ENCODE data around the gene TADA3.

DNA sequence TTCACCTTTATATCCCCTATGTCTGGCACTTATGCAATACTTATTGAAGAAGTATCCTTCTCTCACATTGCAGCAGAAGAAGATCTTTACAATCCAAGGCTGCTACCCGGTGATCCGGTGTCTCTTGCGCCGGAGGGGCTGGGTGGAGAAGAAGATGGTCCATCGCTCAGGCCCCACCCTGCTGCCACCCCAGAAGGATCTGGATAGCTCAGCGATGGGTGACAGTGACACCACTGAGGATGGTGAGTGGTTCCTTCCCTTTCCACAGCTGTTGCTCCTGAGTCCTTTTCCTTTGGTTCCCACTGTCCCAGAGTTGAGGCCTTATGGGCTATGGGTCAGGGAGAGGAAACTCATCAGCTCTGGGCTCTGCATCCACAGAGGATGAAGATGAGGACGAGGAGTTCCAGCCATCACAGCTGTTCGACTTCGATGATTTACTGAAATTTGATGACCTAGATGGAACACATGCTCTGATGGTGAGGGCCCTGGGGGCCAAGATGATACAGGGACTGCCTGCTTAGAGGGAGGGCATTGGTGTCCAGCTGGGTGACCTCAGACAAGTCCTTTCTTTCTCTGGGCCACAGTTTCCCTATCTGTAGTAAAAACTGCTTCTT, 20.7 kb upstream of the TADA3 start:
- no peak for TF ChIP-seq CTCF (IDR thresholded peaks at IDR 0.05)
- no peak for TF ChIP-seq POLR2A (IDR thresholded peaks at IDR 0.05)
